Upper lobe of left lung (tissue), 6 donors: ENCODE measurements around the gene PPP5C. TPM values are rescaled to one million over a fixed set of nuclear protein-coding genes. Genes with fewer than 3 reads are reported as not detected.

ENCODE experiments used
- ATAC-seq, 2 donors: fragments of 200-7000 bp; cut with Tn5 transposase; one replicate each; pipeline ENCODE4 v1.9.1; 2022; ENCODE audit warnings: mild to moderate bottlenecking in 2 of 2, moderate library complexity in 2 of 2; ENCODE audit not compliant: low FRiP score in 2 of 2
- DNase-seq, 2 donors: peaks; one replicate each; pipeline ENCODE4 v3.0.0-alpha.2; 2019 to 2020
- H3K27ac ChIP-seq, 4 donors: fragments of 200-600 bp; sonication (generic); one replicate each; pipeline ENCODE4 v1.5.1; 2016 to 2019
- H3K27me3 ChIP-seq, 4 donors: fragments of 200-600 bp; sonication (generic); one replicate each; pipeline ENCODE4 v1.5.1; 2017 to 2019
- H3K36me3 ChIP-seq, 4 donors: fragments of 200-600 bp; sonication (generic); one replicate each; pipeline ENCODE4 v1.5.1; 2016 to 2019
- H3K4me1 ChIP-seq, 4 donors: fragments of 200-600 bp; sonication (generic); one replicate each; pipeline ENCODE4 v1.5.1; 2018 to 2019
- H3K4me3 ChIP-seq, 4 donors: fragments of 200-600 bp; sonication (generic); one replicate each; pipeline ENCODE4 v1.5.1; 2017 to 2019; ENCODE audit warnings: mild to moderate bottlenecking in 2 of 4, moderate library complexity in 1 of 4
- H3K9me3 ChIP-seq, 4 donors: fragments of 200-600 bp; sonication (generic); one replicate each; pipeline ENCODE4 v1.5.1; 2018 to 2019
- EP300 ChIP-seq, 4 donors: sonication (generic); formaldehyde crosslinking; IDR thresholded peaks; one replicate each; pipeline ENCODE4 v1.5.1; 2017; ENCODE audit warnings: antibody characterized with exemption in 4 of 4, control low read depth in 2 of 4
- POLR2A ChIP-seq, 4 donors: fragments of 450-650 bp; IDR thresholded peaks; one replicate each; pipeline ENCODE4 v1.5.1; 2016 to 2017; ENCODE audit warnings: antibody characterized with exemption in 4 of 4, mild to moderate bottlenecking in 2 of 4
- POLR2AphosphoS5 ChIP-seq, 2 donors: sonication (generic); formaldehyde crosslinking; IDR thresholded peaks; one replicate each; pipeline ENCODE4 v1.5.1; 2017; ENCODE audit warnings: antibody characterized with exemption in 2 of 2
- WGBS, 2 donors: methylation state at CpG; one replicate each; pipeline ENCODE4 v1.1.5; 2017 to 2018; 5-methylcytosine and 5-hydroxymethylcytosine counted together
- total RNA-seq, 6 donors: library from RNA; depleted of rRNA in 4 of 6; stranded (reverse); fragments of >200 nt in 4 of 6; gene quantifications; one replicate each; pipeline versions ENCODE4 v1.1.0 to v1.2.1, GENCODE V29; 2016 to 2021
- TF ChIP-seq, protein P1 (sequence below), 6 experiments: fragments of 450-650 bp in 4 of 6; fragments of 200-600 bp in 2 of 6; sonication (generic) in 2 of 6; IDR thresholded peaks; one replicate each; pipeline ENCODE4 v1.5.1; 2016 to 2019; ENCODE audit warnings: antibody characterized with exemption in 6 of 6
- donor health status: DM: no; HTN: no; CAD: no; lungs with moderate emphysema.
- donor health status: DM: no; HTN: yes; CAD: no; lungs with severe emphysema.

The PPP5C gene
- total RNA-seq, 6 donors from 2014 or later: 54.7 to 120 (median 66.0) TPM

DNA sequence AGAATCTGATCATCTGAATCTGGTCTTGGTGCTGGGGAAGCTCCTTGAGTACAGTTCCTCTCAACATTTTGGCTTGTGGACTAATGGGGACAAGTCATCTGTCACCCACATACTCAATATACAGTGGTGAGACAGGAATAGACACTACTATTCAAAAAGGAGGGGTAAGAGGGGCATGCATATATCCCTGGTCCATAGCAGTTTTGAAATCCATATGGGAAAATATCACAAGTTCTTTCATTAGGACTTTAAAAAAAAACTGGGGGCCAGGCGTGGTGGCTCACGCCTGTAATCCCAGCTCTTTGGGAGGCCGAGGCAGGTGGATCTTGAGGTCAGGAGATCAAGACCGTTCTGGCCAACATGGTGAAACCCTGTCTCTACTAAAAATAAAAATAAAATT lies 20.3 kb upstream of the PPP5C start:
- no peak overlapping the region for H3K27ac ChIP-seq
- H3K4me3 ChIP-seq: no peak overlapping the region
- no peaks in the 10 kb centered on the region for H3K27me3 ChIP-seq
- no peak for ATAC-seq
- TF ChIP-seq, protein P1, sequence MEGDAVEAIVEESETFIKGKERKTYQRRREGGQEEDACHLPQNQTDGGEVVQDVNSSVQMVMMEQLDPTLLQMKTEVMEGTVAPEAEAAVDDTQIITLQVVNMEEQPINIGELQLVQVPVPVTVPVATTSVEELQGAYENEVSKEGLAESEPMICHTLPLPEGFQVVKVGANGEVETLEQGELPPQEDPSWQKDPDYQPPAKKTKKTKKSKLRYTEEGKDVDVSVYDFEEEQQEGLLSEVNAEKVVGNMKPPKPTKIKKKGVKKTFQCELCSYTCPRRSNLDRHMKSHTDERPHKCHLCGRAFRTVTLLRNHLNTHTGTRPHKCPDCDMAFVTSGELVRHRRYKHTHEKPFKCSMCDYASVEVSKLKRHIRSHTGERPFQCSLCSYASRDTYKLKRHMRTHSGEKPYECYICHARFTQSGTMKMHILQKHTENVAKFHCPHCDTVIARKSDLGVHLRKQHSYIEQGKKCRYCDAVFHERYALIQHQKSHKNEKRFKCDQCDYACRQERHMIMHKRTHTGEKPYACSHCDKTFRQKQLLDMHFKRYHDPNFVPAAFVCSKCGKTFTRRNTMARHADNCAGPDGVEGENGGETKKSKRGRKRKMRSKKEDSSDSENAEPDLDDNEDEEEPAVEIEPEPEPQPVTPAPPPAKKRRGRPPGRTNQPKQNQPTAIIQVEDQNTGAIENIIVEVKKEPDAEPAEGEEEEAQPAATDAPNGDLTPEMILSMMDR (IDR thresholded peaks at IDR 0.05): no peak
- TF ChIP-seq POLR2A (IDR thresholded peaks at IDR 0.05) (no peak), EP300 (IDR thresholded peaks at IDR 0.05) (no peak), POLR2AphosphoS5 (IDR thresholded peaks at IDR 0.05) (no peak)
- H3K36me3 ChIP-seq: peaks cover 23 to 99% (median 54%) of the 10 kb centered on the region in 4 donors
- H3K4me1 ChIP-seq: no peaks in the 10 kb centered on the region
- 96 to 98% methylated on average over 4 of the region's 4 CpGs for WGBS, 2 donors
- no peak for DNase-seq
- H3K9me3 ChIP-seq: peaks cover 0 to 23% (median 15%) of the 10 kb centered on the region in 4 donors

DNA sequence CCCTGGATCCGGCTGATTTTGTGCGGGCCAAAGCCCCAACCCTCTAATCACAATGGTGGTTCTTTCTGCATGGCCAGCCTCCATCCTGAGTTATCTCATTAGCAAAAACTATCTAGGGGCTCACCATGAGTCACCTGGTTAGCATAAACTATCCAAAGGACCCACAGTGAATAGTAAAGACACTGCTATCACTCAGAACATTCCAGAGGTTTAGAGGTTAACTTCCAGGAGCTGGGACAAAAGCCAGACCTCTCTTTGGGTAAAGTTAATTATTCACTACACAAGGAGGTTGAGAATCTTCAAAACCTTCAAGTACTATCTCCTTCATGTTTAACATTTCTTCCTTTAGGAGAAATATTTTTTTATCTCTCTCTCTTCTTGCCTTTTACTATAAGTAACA lies 18.8 kb upstream of the PPP5C start:
- DNase-seq (no peak), ATAC-seq (no peak)
- 87 to 93% methylated on average over 2 of the region's 2 CpGs for WGBS, 2 donors
- Histone ChIP-seq H3K4me1 (no peaks in the 10 kb centered on the region), H3K9me3 (peaks cover 0 to 23% (median 15%) of the 10 kb centered on the region in 4 donors), H3K4me3 (no peak overlapping the region), H3K27ac (no peak overlapping the region), H3K27me3 (no peaks in the 10 kb centered on the region), H3K36me3 (peaks cover 25 to 99% (median 53%) of the 10 kb centered on the region in 4 donors)
- TF ChIP-seq POLR2AphosphoS5 (IDR thresholded peaks at IDR 0.05): no peak
- TF ChIP-seq POLR2A (IDR thresholded peaks at IDR 0.05): no peak
- TF ChIP-seq, protein P1 (IDR thresholded peaks at IDR 0.05): no peak
- TF ChIP-seq EP300 (IDR thresholded peaks at IDR 0.05): no peak

DNA sequence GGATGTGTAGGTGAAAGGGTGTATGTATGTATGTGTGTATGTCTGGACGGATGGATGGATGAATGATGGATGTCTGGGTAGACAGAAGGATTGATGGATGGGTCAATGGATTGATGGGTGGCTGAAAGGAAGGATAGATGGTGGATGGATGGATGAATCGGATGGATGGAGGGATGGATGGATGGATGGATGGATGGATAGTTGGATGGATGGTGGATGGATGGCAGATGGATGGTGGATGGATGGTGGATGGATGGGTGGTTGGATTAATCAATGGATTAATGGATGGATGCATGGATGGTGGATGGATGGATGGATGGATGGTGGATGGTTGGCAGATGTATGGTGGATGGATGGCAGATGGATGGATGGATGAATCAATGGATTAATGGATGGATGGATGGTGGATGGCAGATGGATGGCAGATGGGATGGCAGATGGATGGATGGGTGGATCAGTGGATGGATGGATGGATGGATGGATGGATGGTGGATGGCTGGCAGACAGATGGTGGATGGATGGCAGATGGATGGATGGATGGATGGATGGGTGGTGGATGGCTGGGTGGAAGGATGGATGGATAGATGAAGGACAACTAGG lies 16.5 kb upstream of the PPP5C start:
- Histone ChIP-seq H3K27me3 (no peaks in the 10 kb centered on the region), H3K4me3 (no peak overlapping the region), H3K9me3 (peaks cover 0 to 23% (median 15%) of the 10 kb centered on the region in 4 donors), H3K36me3 (peaks cover 17 to 95% (median 46%) of the 10 kb centered on the region in 4 donors), H3K27ac (no peak overlapping the region), H3K4me1 (no peaks in the 10 kb centered on the region)
- TF ChIP-seq, protein P1 (IDR thresholded peaks at IDR 0.05): no peak
- TF ChIP-seq POLR2AphosphoS5 (IDR thresholded peaks at IDR 0.05) (no peak), POLR2A (IDR thresholded peaks at IDR 0.05) (no peak), EP300 (IDR thresholded peaks at IDR 0.05) (no peak)
- DNase-seq (no peak), ATAC-seq (no peak)
- WGBS, 2 donors: 89 to 96% methylated on average over 2 of the region's 2 CpGs

DNA sequence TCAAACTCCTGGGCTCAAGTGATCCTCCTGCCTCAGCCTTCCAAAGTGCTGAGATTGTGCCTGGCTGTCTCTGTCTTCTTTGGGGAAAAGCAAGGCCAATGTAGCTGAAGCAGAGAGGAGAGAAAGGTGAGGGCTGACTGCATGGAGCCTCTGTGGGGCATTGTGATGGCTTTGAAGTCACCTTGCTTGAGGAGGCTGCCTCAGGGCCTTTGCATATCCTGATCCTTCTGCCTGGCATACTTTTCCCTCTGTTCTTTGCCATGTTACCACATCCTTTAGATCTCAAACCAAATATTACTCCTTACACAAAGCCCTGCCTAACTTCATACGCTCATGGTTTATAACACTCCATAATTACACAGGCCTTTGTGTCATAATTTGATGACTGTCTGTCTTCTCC lies 9.4 kb upstream of the PPP5C start:
- H3K9me3 ChIP-seq: no peaks in the 10 kb centered on the region
- DNase-seq (no peak), ATAC-seq (no peak)
- H3K27ac ChIP-seq: peak overlapping the region in 1 of 4 donors; percentile 6
- TF ChIP-seq, protein P1 (IDR thresholded peaks at IDR 0.05): no peak
- TF ChIP-seq POLR2AphosphoS5 (IDR thresholded peaks at IDR 0.05) (no peak), POLR2A (IDR thresholded peaks at IDR 0.05) (no peak), EP300 (IDR thresholded peaks at IDR 0.05) (no peak)
- no peaks in the 10 kb centered on the region for H3K4me1 ChIP-seq
- WGBS, 2 donors: 93 to 100% methylated on average over 1 of the region's 1 CpG
- H3K4me3 ChIP-seq: no peak overlapping the region
- no peaks in the 10 kb centered on the region for H3K27me3 ChIP-seq
- peaks cover 11 to 88% (median 36%) of the 10 kb centered on the region in 4 donors for H3K36me3 ChIP-seq

DNA sequence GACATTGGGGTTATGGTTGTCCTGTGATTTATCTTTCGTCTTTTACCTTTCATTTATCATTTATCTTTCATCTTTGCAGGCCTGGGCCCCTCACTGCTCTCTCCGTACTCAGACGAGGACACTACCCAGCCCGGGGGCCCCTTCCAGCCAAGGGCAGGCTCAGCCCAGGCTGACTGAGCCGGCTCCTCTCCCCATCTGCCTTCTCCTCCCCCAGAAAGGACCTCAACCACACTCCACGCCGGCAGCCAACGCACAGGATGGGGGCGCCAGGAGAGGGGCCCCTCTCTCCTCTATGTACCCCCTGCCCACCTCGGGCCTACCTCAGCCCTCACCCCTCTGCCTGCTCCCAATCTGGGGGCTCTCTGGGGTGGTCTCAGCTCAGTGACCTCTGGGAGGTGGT lies 7.4 kb upstream of the PPP5C start:
- DNase-seq (no peak), ATAC-seq (no peak)
- Histone ChIP-seq H3K36me3 (peaks cover 11 to 75% (median 34%) of the 10 kb centered on the region in 4 donors), H3K4me1 (no peaks in the 10 kb centered on the region), H3K27me3 (no peaks in the 10 kb centered on the region), H3K9me3 (no peaks in the 10 kb centered on the region), H3K4me3 (no peak overlapping the region), H3K27ac (no peak overlapping the region)
- 80 to 83% methylated on average over 10 of the region's 10 CpGs for WGBS, 2 donors
- TF ChIP-seq POLR2A (IDR thresholded peaks at IDR 0.05) (no peak), EP300 (IDR thresholded peaks at IDR 0.05) (no peak), POLR2AphosphoS5 (IDR thresholded peaks at IDR 0.05) (no peak)
- TF ChIP-seq, protein P1 (IDR thresholded peaks at IDR 0.05): no peak
